ENCODE data around the gene PTCRA.

GRCh38 chr6:42937548-42938427, 21.9 kb downstream of the PTCRA start:
- no peak for TF ChIP-seq CTCF (IDR thresholded peaks at IDR 0.05)
- TF ChIP-seq POLR2A (IDR thresholded peaks at IDR 0.05) = no peak

All from esophagus squamous epithelium (tissue), 4 donors.